Caco-2 (cell line): ENCODE results near the gene PCK1. TPM values are rescaled to one million over a fixed set of nuclear protein-coding genes. Genes with fewer than 3 reads are reported as not detected.

ENCODE experiments used
- BruUV-seq: library from RNA; stranded (reverse); fragments of 400-500 nt; replicated peaks from 2 replicates; lab custom pipeline; 2021; lab: Mats Ljungman, UMichigan
- CTCF ChIA-PET: fragments of 300-600 bp; sonication (Branson Sonifier 250); formaldehyde crosslinking; loops from one replicate; lab custom pipeline; 2022; ENCODE audit warnings: antibody characterized with exemption; lab: Charles Lee
- POLR2A ChIA-PET: fragments of 300-600 bp; sonication (Branson Sonifier 250); formaldehyde crosslinking; loops from one replicate; lab custom pipeline; 2022; ENCODE audit warnings: antibody characterized with exemption; lab: Charles Lee
- DNase-seq, 2 experiments: peaks; one replicate each; pipeline versions ENCODE4 v3.0.0 to v3.0.0-alpha.2; 2020 to 2022
- H3K27me3 ChIP-seq: replicated peaks from 2 replicates; pipeline ENCODE4 v1.6.0; 2011; ENCODE audit warnings: low read length; ENCODE audit not compliant: control insufficient read depth, insufficient read depth
- H3K36me3 ChIP-seq: 2 replicates; pipeline ENCODE4 v1.5.1; 2011; ENCODE audit warnings: low read length; ENCODE audit not compliant: control insufficient read depth, insufficient read depth
- H3K4me1 ChIP-seq: fragments of 250-450 bp; sonication (Bioruptor Pico); 2 replicates; pipeline ENCODE4 v1.5.1; 2020; ENCODE audit warnings: mild to moderate bottlenecking
- H3K4me3 ChIP-seq: 2 replicates; pipeline ENCODE4 v1.5.1; 2011; ENCODE audit warnings: low read depth, mild to moderate bottlenecking, control low read depth, low read length
- H3K9me3 ChIP-seq: fragments of 250-450 bp; sonication (Bioruptor Pico); 2 replicates; pipeline ENCODE4 v1.5.1; 2020; ENCODE audit warnings: mild to moderate bottlenecking, moderate library complexity
- H3K27ac Mint-ChIP-seq: one replicate; pipeline ENCODE4 v1.8.0; 2022; ENCODE audit warnings: mixed read lengths; ENCODE audit not compliant: unreplicated experiment
- H3K27me3 Mint-ChIP-seq: one replicate; pipeline ENCODE4 v1.8.0; 2022; ENCODE audit warnings: mixed read lengths; ENCODE audit not compliant: insufficient read depth, unreplicated experiment
- H3K36me3 Mint-ChIP-seq: one replicate; pipeline ENCODE4 v1.8.0; 2022; ENCODE audit warnings: mild to moderate bottlenecking, mixed read lengths; ENCODE audit not compliant: insufficient read depth, unreplicated experiment
- H3K4me1 Mint-ChIP-seq: one replicate; pipeline ENCODE4 v1.8.0; 2022; ENCODE audit warnings: low read depth, mixed read lengths; ENCODE audit not compliant: unreplicated experiment
- H3K4me3 Mint-ChIP-seq: one replicate; pipeline ENCODE4 v1.8.0; 2022; ENCODE audit warnings: mild to moderate bottlenecking, moderate library complexity, mixed read lengths; ENCODE audit not compliant: unreplicated experiment
- H3K9me3 Mint-ChIP-seq: one replicate; pipeline ENCODE4 v1.8.0; 2022; ENCODE audit warnings: mixed read lengths; ENCODE audit not compliant: unreplicated experiment
- CTCF ChIP-seq, 2 experiments: fragments of 200-600 bp in 1 of 2; IDR thresholded peaks; 1 replicate in 1 of 2; 2 replicates in 1 of 2; pipeline versions ENCODE4 v1.5.1 to v1.8.0; 2011 to 2022; ENCODE audit warnings: antibody characterized with exemption in 1 of 2, control low read depth in 1 of 2, inconsistent platforms in 1 of 2, low read depth in 1 of 2, low read length in 1 of 2, mild to moderate bottlenecking in 1 of 2, moderate library complexity in 1 of 2; ENCODE audit not compliant: insufficient read depth in 1 of 2, severe bottlenecking in 1 of 2, unreplicated experiment in 1 of 2
- intact Hi-C: fragments of 100-400 bp; cut with micrococcal nuclease; formaldehyde crosslinking; loops from one replicate; pipeline ENCODE4 v1.10.0; 2022; ENCODE audit not compliant: unreplicated experiment
- total RNA-seq: library from RNA; stranded (reverse); gene quantifications from 2 replicates; pipeline ENCODE4 v1.2.3, GENCODE V29; 2022

PCK1 gene
- total RNA-seq, 1 experiment from 2014 or later, result not detected

GRCh38 chr20:57605878-57606277, 45.0 kb downstream of the PCK1 start:
- intact Hi-C loops, result no loop called here
- H3K27ac Mint-ChIP-seq, result no peak overlapping the region
- H3K27me3 ChIP-seq, result no peaks in the 10 kb centered on the region
- no peaks in the 10 kb centered on the region for H3K4me1 ChIP-seq
- no peaks in the 10 kb centered on the region for H3K36me3 Mint-ChIP-seq
- no peak for DNase-seq
- H3K9me3 ChIP-seq, result no peaks in the 10 kb centered on the region; the same call in 1 of the 2 replicates
- H3K36me3 ChIP-seq, result no peaks in the 10 kb centered on the region
- H3K27me3 Mint-ChIP-seq, result peaks cover 34% of the 10 kb centered on the region
- H3K9me3 Mint-ChIP-seq, result no peaks in the 10 kb centered on the region
- ChIA-PET CTCF (interaction anchor here (0.6 to 1.4 kb wide), 5 partner anchors 10 to 575 kb away, joined by 3 to 8 read pairs (median 4); no protein-coding TSS in a partner anchor), POLR2A (no interaction called here)
- TF ChIP-seq CTCF (IDR thresholded peaks at IDR 0.05; ENCODE audit: insufficient read depth in 1 of 2, low read depth in 1 of 2, low read length in 1 of 2, severe bottlenecking in 1 of 2, unreplicated experiment in 1 of 2), result no peak
- no peaks in the 10 kb centered on the region for H3K4me1 Mint-ChIP-seq
- BruUV-seq, result no TSS peak
- no peak overlapping the region for H3K4me3 ChIP-seq
- H3K4me3 Mint-ChIP-seq, result no peak overlapping the region

GRCh38 chr20:57608516-57608915, 47.6 kb downstream of the PCK1 start:
- H3K27me3 Mint-ChIP-seq, result peaks cover 29% of the 10 kb centered on the region
- H3K27ac Mint-ChIP-seq, result no peak overlapping the region
- no peaks in the 10 kb centered on the region for H3K9me3 Mint-ChIP-seq
- no peaks in the 10 kb centered on the region for H3K36me3 ChIP-seq
- H3K4me3 Mint-ChIP-seq, result no peak overlapping the region
- ChIA-PET CTCF (interaction anchor here (0.6 to 0.8 kb wide), 2 partner anchors 11 to 602 kb away, joined by 3 read pairs; no protein-coding TSS in a partner anchor), POLR2A (no interaction called here)
- no TSS peak for BruUV-seq
- no peaks in the 10 kb centered on the region for H3K4me1 ChIP-seq
- no peak for TF ChIP-seq CTCF (IDR thresholded peaks at IDR 0.05; ENCODE audit: insufficient read depth in 1 of 2, low read depth in 1 of 2, low read length in 1 of 2, severe bottlenecking in 1 of 2, unreplicated experiment in 1 of 2)
- intact Hi-C loops, result no loop called here
- H3K9me3 ChIP-seq, result no peaks in the 10 kb centered on the region
- no peaks in the 10 kb centered on the region for H3K27me3 ChIP-seq
- H3K4me3 ChIP-seq, result no peak overlapping the region
- no peaks in the 10 kb centered on the region for H3K36me3 Mint-ChIP-seq
- no peak for DNase-seq
- H3K4me1 Mint-ChIP-seq, result no peaks in the 10 kb centered on the region

- Histone ChIP-seq H3K9me3 (no peaks in the 10 kb centered on the region), H3K4me3 (no peak overlapping the region), H3K27me3 (no peaks in the 10 kb centered on the region), H3K4me1 (no peaks in the 10 kb centered on the region), H3K36me3 (no peaks in the 10 kb centered on the region)
- DNase-seq, result no peak
- intact Hi-C loops, result no loop called here
- POLR2A ChIA-PET, result no interaction called here
- no TSS peak for BruUV-seq
- H3K4me1 Mint-ChIP-seq, result no peaks in the 10 kb centered on the region
- H3K27me3 Mint-ChIP-seq, result peaks cover 29% of the 10 kb centered on the region
- TF ChIP-seq CTCF (IDR thresholded peaks at IDR 0.05; ENCODE audit: insufficient read depth in 1 of 2, low read depth in 1 of 2, low read length in 1 of 2, severe bottlenecking in 1 of 2, unreplicated experiment in 1 of 2), result no peak
- H3K4me3 Mint-ChIP-seq, result no peak overlapping the region
- H3K36me3 Mint-ChIP-seq, result no peaks in the 10 kb centered on the region
- CTCF ChIA-PET, result interaction anchor here (0.6 to 0.8 kb wide), 2 partner anchors 10 to 601 kb away, joined by 3 read pairs; no protein-coding TSS in a partner anchor
- H3K9me3 Mint-ChIP-seq, result no peaks in the 10 kb centered on the region
- no peak overlapping the region for H3K27ac Mint-ChIP-seq
Measured at GRCh38 chr20:57609086-57609841, 48.4 kb downstream of the PCK1 start.
